Measurements from ENCODE around the gene OXA1L.
"Not testable (repeated sequence)": the region's sequence is repeated elsewhere in the genome, so short reads cannot be mapped to it uniquely, and the experiment has no call there.

Gene OXA1L

GRCh38 chr14:22802860-22803686 lies 36.6 kb downstream of the OXA1L start:
- DNase-seq, result no peak

DNA sequence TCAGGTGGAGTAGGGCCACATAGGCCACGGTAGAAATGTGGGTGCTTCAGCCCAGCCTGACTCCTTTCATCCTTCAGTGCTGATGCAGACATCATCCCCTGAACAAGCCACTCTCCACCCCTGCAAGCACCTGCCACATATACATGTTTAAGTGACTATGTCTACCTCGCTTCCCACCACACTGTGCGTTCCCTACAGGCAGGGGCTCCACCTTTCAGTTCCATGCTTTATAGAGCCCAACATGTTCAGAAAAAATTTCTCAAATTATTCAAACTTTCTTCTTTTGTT lies 37.1 kb downstream of the OXA1L start:
- DNase-seq, result no peak

DNA sequence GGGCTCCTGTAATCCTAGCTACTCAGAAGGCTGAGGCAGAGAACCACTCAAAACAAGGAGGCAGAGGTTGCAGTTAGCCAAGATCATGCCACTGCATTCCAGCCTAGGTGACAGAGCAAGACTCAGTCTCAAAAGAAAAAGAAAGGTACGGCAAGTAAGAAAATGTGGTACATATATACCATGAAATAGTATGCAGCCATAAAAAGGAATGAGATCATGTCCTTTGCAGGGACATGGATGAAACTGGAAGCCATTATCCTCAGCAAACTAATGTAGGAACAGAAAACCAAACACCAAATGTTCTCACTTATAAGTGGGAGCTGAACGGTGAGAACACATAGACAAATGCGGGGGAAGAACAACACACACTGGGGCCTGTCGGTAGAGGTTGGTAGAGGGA lies 38.7 kb downstream of the OXA1L start:
- not testable (repeated sequence) for DNase-seq

GRCh38 chr14:22807432-22808087 lies 41.1 kb downstream of the OXA1L start:
- DNase-seq, result no peak

GRCh38 chr14:22808388-22809209 lies 42.1 kb downstream of the OXA1L start:
- DNase-seq, result no peak

DNA sequence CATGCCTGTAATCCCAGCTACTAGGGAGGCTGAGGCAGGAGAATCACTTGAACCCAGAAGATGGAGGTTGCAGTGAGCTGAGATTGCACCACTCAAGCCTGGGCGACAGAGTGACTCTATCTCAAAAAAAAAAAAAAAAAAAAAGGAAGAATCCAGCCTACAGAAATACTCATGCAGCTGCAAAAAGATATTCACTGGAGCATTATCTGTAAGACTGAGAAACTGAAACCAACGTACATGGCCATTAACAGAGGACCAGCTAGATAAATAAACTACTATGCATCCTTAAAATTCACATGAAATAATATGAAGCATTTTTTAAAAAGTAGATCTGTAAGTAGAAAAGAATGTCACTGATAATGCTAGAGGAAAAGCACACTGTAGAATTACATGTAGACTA lies 45.2 kb downstream of the OXA1L start:
- no peak for DNase-seq

GRCh38 chr14:22812744-22813143 lies 46.3 kb downstream of the OXA1L start:
- DNase-seq, result no peak

DNA sequence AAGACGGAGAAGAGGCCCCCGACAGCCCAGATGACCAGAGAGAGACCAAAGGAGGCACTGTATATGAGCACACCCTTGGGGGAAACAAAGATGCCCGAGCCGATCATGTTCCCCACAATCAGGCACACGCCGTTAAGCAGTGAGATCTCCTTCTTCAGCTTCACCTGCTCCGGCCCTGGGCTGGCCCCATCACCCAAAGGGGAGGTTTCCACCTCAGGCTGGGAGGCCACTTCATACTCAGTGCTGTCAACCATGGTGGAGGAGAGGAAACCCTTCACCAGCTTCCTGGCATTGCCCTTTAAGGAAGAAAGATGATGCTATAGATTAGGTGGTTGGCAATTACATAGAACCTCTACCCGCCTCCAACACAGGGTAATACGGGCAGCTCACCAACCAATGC lies 46.7 kb downstream of the OXA1L start:
- no peak for DNase-seq

DNA sequence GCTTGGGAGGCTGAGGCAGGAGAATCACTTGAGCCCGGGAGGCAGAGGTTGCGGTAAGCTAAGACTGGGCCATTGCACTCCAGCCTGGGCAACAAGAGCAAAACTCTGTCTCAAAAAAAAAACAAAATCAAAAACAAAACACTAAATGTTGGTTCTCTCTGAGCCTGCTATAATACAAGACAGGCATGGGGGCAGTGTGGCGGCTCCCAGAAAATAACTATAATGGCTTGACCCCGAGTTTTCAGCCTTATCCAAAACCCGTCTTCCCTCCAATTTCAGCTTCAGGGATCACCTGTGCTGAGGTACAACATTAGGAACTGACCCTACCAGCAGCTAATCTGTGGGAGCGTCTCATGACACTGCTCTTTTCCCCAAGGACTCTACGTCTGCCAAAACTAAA lies 47.9 kb downstream of the OXA1L start:
- no peak for DNase-seq

- peak; percentile 57 for DNase-seq
These were observed 48.6 kb downstream of the OXA1L start, which contains the start of gene SLC7A7 for GRCh38 chr14:22814941-22815713. Gene SLC7A7, minus strand, starts transcription at chr14:22815435. Its CDS starts 2,037 bp downstream, at chr14:22813398.

- DNase-seq, result no peak
These were observed 52.9 kb downstream of the OXA1L start for GRCh38 chr14:22819151-22819988.

DNA sequence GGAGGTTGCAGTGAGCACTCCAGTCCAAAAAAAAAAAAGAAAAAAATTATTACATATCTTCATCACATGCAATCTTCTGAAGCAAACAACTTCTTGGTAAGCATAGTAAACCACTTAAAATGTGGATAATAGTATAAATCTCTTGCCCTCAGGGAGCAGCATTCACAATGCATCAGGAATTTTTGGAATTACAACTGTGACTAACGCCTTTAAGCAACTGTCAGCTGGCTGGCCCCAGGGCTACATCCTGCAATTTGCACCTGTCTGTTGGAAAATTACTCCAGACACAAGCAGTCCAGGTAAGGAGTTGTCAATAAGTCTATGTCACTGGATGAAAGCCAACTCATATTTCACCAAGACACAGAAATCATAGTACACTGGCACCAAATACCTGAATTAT lies 54.2 kb downstream of the OXA1L start:
- DNase-seq, result no peak

GRCh38 chr14:22821193-22822015 lies 54.9 kb downstream of the OXA1L start:
- DNase-seq, result peak; percentile 32

DNA sequence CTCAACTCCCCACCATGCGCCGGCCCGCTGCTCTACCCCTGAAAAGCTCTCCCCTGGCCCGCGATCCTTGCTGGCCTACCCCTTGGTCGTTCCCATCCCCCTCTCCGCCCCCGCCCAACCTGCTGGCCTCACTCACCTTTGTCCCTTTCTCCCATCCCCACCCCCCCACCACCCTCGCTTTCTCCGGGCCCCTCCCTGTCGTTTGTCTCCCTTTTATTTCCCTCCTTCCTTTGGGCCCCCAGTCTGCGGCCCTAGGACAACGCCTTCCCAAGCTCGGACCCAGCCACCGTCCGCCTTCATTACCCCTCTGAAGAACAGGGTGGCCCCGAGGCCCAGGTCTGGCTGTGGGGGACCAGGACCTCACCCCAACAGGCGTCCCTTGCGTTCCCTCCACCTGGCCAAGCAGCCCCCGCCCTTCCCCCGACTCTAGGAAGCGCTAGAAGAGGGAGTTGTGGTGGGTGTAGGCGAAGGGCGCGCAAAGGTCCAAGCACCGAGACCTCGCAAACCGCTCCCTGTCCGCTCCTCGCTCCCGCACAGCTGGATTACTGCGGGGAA lies 55.6 kb downstream of the OXA1L start:
- no peak for DNase-seq

Data from DMS79 treated with DMSO at 0.1 percent for 48 hours (cell line).